NT2/D1 (cell line): ENCODE results near the gene DNTTIP2.
"Not testable (repeated sequence)": the region's sequence is repeated elsewhere in the genome, so short reads cannot be mapped to it uniquely, and the experiment has no call there.

ENCODE experiments used
- SUZ12 ChIP-seq: IDR thresholded peaks from 2 replicates; pipeline ENCODE4 v1.6.1; 2011; ENCODE audit not compliant: insufficient read length, insufficient read depth; ENCODE audit errors: extremely low read depth
- YY1 ChIP-seq: IDR thresholded peaks from 2 replicates; pipeline ENCODE4 v1.6.1; 2011; ENCODE audit not compliant: insufficient read length, insufficient read depth
- ZNF274 ChIP-seq: IDR thresholded peaks from 2 replicates; pipeline ENCODE4 v1.6.1; 2011; ENCODE audit warnings: mild to moderate bottlenecking, low read depth, low read length

- TF ChIP-seq SUZ12, YY1, ZNF274: not testable (repeated sequence)
Observed at GRCh38 chr1:93855983-93856382, 23.0 kb downstream of the DNTTIP2 start.
